CD4-positive, CD25-positive, alpha-beta regulatory T cell (primary cell): ENCODE measurements around the gene PCCA. TPM values are rescaled to one million over a fixed set of nuclear protein-coding genes. Genes with fewer than 3 reads are reported as not detected.

Source experiments
- ATAC-seq, 2 donors: fragments of 150-1000 bp; cut with Tn5 transposase; one replicate each; pipeline ENCODE4 v1.10.0; 2021; ENCODE audit warnings: low read depth in 2 of 2, moderate number of reproducible peaks in 2 of 2, moderate library complexity in 1 of 2
- DNase-seq, 3 donors: peaks; one replicate each; pipeline versions ENCODE4 v3.0.0 to v3.0.0-alpha.2; 2012 to 2022; ENCODE audit warnings: mixed read lengths in 1 of 3
- H3K27ac ChIP-seq: one replicate; pipeline ENCODE4 v1.7.0; 2013; ENCODE audit warnings: mild to moderate bottlenecking, low read length; ENCODE audit not compliant: insufficient read depth, poor library complexity, severe bottlenecking
- H3K27me3 ChIP-seq: one replicate; pipeline ENCODE4 v1.7.0; 2013; ENCODE audit warnings: low read length; ENCODE audit not compliant: control insufficient read depth, insufficient read depth
- H3K36me3 ChIP-seq: one replicate; pipeline ENCODE4 v1.7.0; 2013; ENCODE audit warnings: mild to moderate bottlenecking, low read length, moderate library complexity; ENCODE audit not compliant: control insufficient read depth, insufficient read depth
- H3K4me1 ChIP-seq: 2 replicates; pipeline ENCODE4 v1.7.0; 2013; ENCODE audit warnings: mild to moderate bottlenecking, low read length; ENCODE audit not compliant: insufficient read depth, control insufficient read depth, poor library complexity, severe bottlenecking
- H3K4me3 ChIP-seq: one replicate; pipeline ENCODE4 v1.7.0; 2013; ENCODE audit warnings: low read depth, mild to moderate bottlenecking, low read length, moderate library complexity
- H3K9me3 ChIP-seq, 2 experiments: 1 replicate in 1 of 2; 2 replicates in 1 of 2; pipeline ENCODE4 v1.7.0; 2013; ENCODE audit warnings: low read length in 2 of 2, mild to moderate bottlenecking in 1 of 2, moderate library complexity in 1 of 2; ENCODE audit not compliant: control insufficient read depth in 2 of 2
- H3K27ac Mint-ChIP-seq, 3 donors: one replicate each; pipeline ENCODE4 v1.8.0; 2020 to 2022; ENCODE audit warnings: mild to moderate bottlenecking in 3 of 3, mixed read lengths in 3 of 3, moderate library complexity in 2 of 3
- H3K27me3 Mint-ChIP-seq: one replicate; pipeline ENCODE4 v1.8.0; 2022; ENCODE audit warnings: mild to moderate bottlenecking, mixed read lengths
- H3K36me3 Mint-ChIP-seq: one replicate; pipeline ENCODE4 v1.8.0; 2020; ENCODE audit warnings: mixed read lengths
- H3K4me1 Mint-ChIP-seq, 4 donors: one replicate each; pipeline ENCODE4 v1.8.0; 2020 to 2022; ENCODE audit warnings: mixed read lengths in 4 of 4, mild to moderate bottlenecking in 1 of 4
- H3K4me3 Mint-ChIP-seq, 4 donors: one replicate each; pipeline ENCODE4 v1.8.0; 2020 to 2022; ENCODE audit warnings: mild to moderate bottlenecking in 4 of 4, mixed read lengths in 4 of 4, moderate library complexity in 3 of 4
- H3K9me3 Mint-ChIP-seq, 7 donors: one replicate each; pipeline ENCODE4 v1.8.0; 2020 to 2022; ENCODE audit warnings: mixed read lengths in 7 of 7, mild to moderate bottlenecking in 3 of 7, moderate library complexity in 2 of 7
- polyA plus RNA-seq, 4 donors: library from polyadenylated mRNA; unstranded; fragments of 300-500 nt; fragmentation: Illumina TruSeq; gene quantifications; one replicate each; pipeline ENCODE4 v1.2.3, GENCODE V29; 2021
- total RNA-seq: library from RNA; stranded (reverse); gene quantifications from one replicate; pipeline ENCODE4 v1.2.3, GENCODE V29; 2022

Gene PCCA
- total and polyA plus RNA-seq, 5 donors from 2014 or later: 8.0 to 14.8 (median 10.4) TPM

- Histone ChIP-seq H3K27ac (no peak overlapping the region), H3K9me3 (no peaks in the 10 kb centered on the region), H3K4me1 (no peaks in the 10 kb centered on the region), H3K27me3 (no peaks in the 10 kb centered on the region), H3K4me3 (no peak overlapping the region), H3K36me3 (no peaks in the 10 kb centered on the region)
- H3K27ac Mint-ChIP-seq: no peak overlapping the region
- DNase-seq (no peak), ATAC-seq (no peak)
- H3K9me3 Mint-ChIP-seq: no peaks in the 10 kb centered on the region
- no peak overlapping the region for H3K4me3 Mint-ChIP-seq
- H3K36me3 Mint-ChIP-seq: peaks cover 12% of the 10 kb centered on the region
- H3K27me3 Mint-ChIP-seq: no peaks in the 10 kb centered on the region
- H3K4me1 Mint-ChIP-seq: peaks cover 0 to 7% (median 0%) of the 10 kb centered on the region in 4 donors
These were observed 211.8 kb downstream of the PCCA start for GRCh38 chr13:100300708-100301107.

GRCh38 chr13:100301418-100301817 lies 212.5 kb downstream of the PCCA start:
- peaks cover 12% of the 10 kb centered on the region for H3K36me3 Mint-ChIP-seq
- H3K27ac Mint-ChIP-seq: no peak overlapping the region
- H3K4me1 Mint-ChIP-seq: peaks cover 0 to 7% (median 0%) of the 10 kb centered on the region in 4 donors
- H3K27me3 Mint-ChIP-seq: no peaks in the 10 kb centered on the region
- H3K27ac ChIP-seq: no peak overlapping the region
- H3K4me3 ChIP-seq: no peak overlapping the region
- H3K4me1 ChIP-seq: no peaks in the 10 kb centered on the region
- no peaks in the 10 kb centered on the region for H3K9me3 ChIP-seq
- no peaks in the 10 kb centered on the region for H3K36me3 ChIP-seq
- DNase-seq (no peak), ATAC-seq (no peak)
- H3K9me3 Mint-ChIP-seq: no peaks in the 10 kb centered on the region
- H3K27me3 ChIP-seq: no peaks in the 10 kb centered on the region
- no peak overlapping the region for H3K4me3 Mint-ChIP-seq

- ATAC-seq (no peak), DNase-seq (no peak)
- Mint-ChIP-seq H3K27me3 (no peaks in the 10 kb centered on the region), H3K36me3 (peaks cover 22% of the 10 kb centered on the region), H3K4me3 (no peak overlapping the region), H3K27ac (no peak overlapping the region), H3K9me3 (no peaks in the 10 kb centered on the region), H3K4me1 (peaks cover 0 to 7% (median 0%) of the 10 kb centered on the region in 4 donors)
- Histone ChIP-seq H3K4me1 (no peaks in the 10 kb centered on the region), H3K27ac (no peak overlapping the region), H3K27me3 (no peaks in the 10 kb centered on the region), H3K4me3 (no peak overlapping the region), H3K36me3 (no peaks in the 10 kb centered on the region), H3K9me3 (no peaks in the 10 kb centered on the region)
These were observed 213.5 kb downstream of the PCCA start for GRCh38 chr13:100302391-100302790.

- H3K4me3 ChIP-seq: no peak overlapping the region
- no peaks in the 10 kb centered on the region for H3K9me3 ChIP-seq
- H3K27ac ChIP-seq: no peak overlapping the region
- no peaks in the 10 kb centered on the region for H3K4me1 Mint-ChIP-seq
- no peak for ATAC-seq
- H3K27me3 Mint-ChIP-seq: no peaks in the 10 kb centered on the region
- H3K4me1 ChIP-seq: no peaks in the 10 kb centered on the region
- H3K4me3 Mint-ChIP-seq: no peak overlapping the region
- no peak overlapping the region for H3K27ac Mint-ChIP-seq
- H3K9me3 Mint-ChIP-seq: no peaks in the 10 kb centered on the region
- peaks cover 11% of the 10 kb centered on the region for H3K36me3 Mint-ChIP-seq
- no peak for DNase-seq
- H3K36me3 ChIP-seq: no peaks in the 10 kb centered on the region
- no peaks in the 10 kb centered on the region for H3K27me3 ChIP-seq
These were observed 215.3 kb downstream of the PCCA start for GRCh38 chr13:100304229-100304628.

GRCh38 chr13:100305398-100305797 lies 216.5 kb downstream of the PCCA start:
- Mint-ChIP-seq H3K4me3 (no peak overlapping the region), H3K9me3 (no peaks in the 10 kb centered on the region), H3K36me3 (peaks cover 16% of the 10 kb centered on the region), H3K27me3 (no peaks in the 10 kb centered on the region), H3K27ac (no peak overlapping the region), H3K4me1 (no peaks in the 10 kb centered on the region)
- H3K36me3 ChIP-seq: no peaks in the 10 kb centered on the region
- ATAC-seq: no peak
- H3K4me1 ChIP-seq: no peaks in the 10 kb centered on the region
- no peak for DNase-seq
- H3K4me3 ChIP-seq: no peak overlapping the region
- H3K27me3 ChIP-seq: no peaks in the 10 kb centered on the region
- no peak overlapping the region for H3K27ac ChIP-seq
- no peaks in the 10 kb centered on the region for H3K9me3 ChIP-seq

GRCh38 chr13:100306030-100306429 lies 217.1 kb downstream of the PCCA start:
- Histone ChIP-seq H3K4me1 (no peaks in the 10 kb centered on the region), H3K27ac (no peak overlapping the region), H3K36me3 (no peaks in the 10 kb centered on the region), H3K4me3 (no peak overlapping the region), H3K27me3 (no peaks in the 10 kb centered on the region), H3K9me3 (no peaks in the 10 kb centered on the region)
- DNase-seq (no peak), ATAC-seq (no peak)
- Mint-ChIP-seq H3K9me3 (no peaks in the 10 kb centered on the region), H3K4me3 (no peak overlapping the region), H3K27ac (no peak overlapping the region), H3K27me3 (no peaks in the 10 kb centered on the region), H3K36me3 (peaks cover 17% of the 10 kb centered on the region), H3K4me1 (no peaks in the 10 kb centered on the region)

- Histone ChIP-seq H3K4me1 (no peaks in the 10 kb centered on the region), H3K4me3 (no peak overlapping the region), H3K9me3 (no peaks in the 10 kb centered on the region), H3K27ac (no peak overlapping the region), H3K36me3 (no peaks in the 10 kb centered on the region), H3K27me3 (no peaks in the 10 kb centered on the region)
- ATAC-seq: no peak
- Mint-ChIP-seq H3K27me3 (no peaks in the 10 kb centered on the region), H3K27ac (no peak overlapping the region), H3K9me3 (no peaks in the 10 kb centered on the region), H3K36me3 (peaks cover 17% of the 10 kb centered on the region), H3K4me1 (no peaks in the 10 kb centered on the region), H3K4me3 (no peak overlapping the region)
- no peak for DNase-seq
These were observed 217.6 kb downstream of the PCCA start for GRCh38 chr13:100306434-100306999.

- peaks cover 27% of the 10 kb centered on the region for H3K36me3 Mint-ChIP-seq
- H3K27ac Mint-ChIP-seq: no peak overlapping the region
- no peaks in the 10 kb centered on the region for H3K4me1 ChIP-seq
- H3K4me3 Mint-ChIP-seq: no peak overlapping the region
- no peaks in the 10 kb centered on the region for H3K27me3 Mint-ChIP-seq
- no peak overlapping the region for H3K4me3 ChIP-seq
- peaks cover 0 to 10% (median 3%) of the 10 kb centered on the region in 7 donors for H3K9me3 Mint-ChIP-seq
- peak in 1 of 3 donors; percentile 3 for DNase-seq
- peaks cover 0 to 5% (median 0%) of the 10 kb centered on the region in 4 donors for H3K4me1 Mint-ChIP-seq
- H3K9me3 ChIP-seq: no peaks in the 10 kb centered on the region
- H3K27me3 ChIP-seq: no peaks in the 10 kb centered on the region
- no peaks in the 10 kb centered on the region for H3K36me3 ChIP-seq
- ATAC-seq: no peak
- H3K27ac ChIP-seq: no peak overlapping the region
These were observed 225.4 kb downstream of the PCCA start for GRCh38 chr13:100314132-100314910.
